ENCODE measurements around the gene HECTD1. TPM values are rescaled to one million over a fixed set of nuclear protein-coding genes. Genes with fewer than 3 reads are reported as not detected.

HECTD1 gene
- total RNA-seq, 2 experiments from 2014 or later: 105 to 117 TPM

GRCh38 chr14:31137214-31137889, 70.2 kb downstream of the HECTD1 start:
- H3K9me3 Mint-ChIP-seq: no peaks in the 10 kb centered on the region
- DNase-seq (no peak), ATAC-seq (ENCODE audit: low read depth) (no peak)
- peaks cover 15% of the 10 kb centered on the region for H3K36me3 Mint-ChIP-seq
- no peak overlapping the region for H3K4me3 Mint-ChIP-seq
- peaks cover 1% of the 10 kb centered on the region for H3K4me1 Mint-ChIP-seq
- H3K27me3 Mint-ChIP-seq: no peaks in the 10 kb centered on the region
- H3K27ac Mint-ChIP-seq: no peak overlapping the region
- POLR2A ChIA-PET: no interaction called here

- DNase-seq: no peak
- ATAC-seq (ENCODE audit: low read depth): no peak
- Mint-ChIP-seq H3K27me3 (no peaks in the 10 kb centered on the region), H3K4me1 (peaks cover 12% of the 10 kb centered on the region), H3K36me3 (peaks cover 27% of the 10 kb centered on the region), H3K4me3 (no peak overlapping the region), H3K27ac (no peak overlapping the region), H3K9me3 (no peaks in the 10 kb centered on the region)
- POLR2A ChIA-PET: no interaction called here
These were observed 74.5 kb downstream of the HECTD1 start for GRCh38 chr14:31133133-31133532.

GRCh38 chr14:31128601-31129526, 78.7 kb downstream of the HECTD1 start:
- DNase-seq (no peak), ATAC-seq (ENCODE audit: low read depth) (no peak)
- H3K36me3 Mint-ChIP-seq: peaks cover 37% of the 10 kb centered on the region
- H3K4me1 Mint-ChIP-seq: peaks cover 26% of the 10 kb centered on the region
- POLR2A ChIA-PET: interaction anchor here (2.4 kb wide), 1 partner anchor 79 kb away, joined by 17 read pairs; the partner anchor contains the start of gene HECTD1
- no peaks in the 10 kb centered on the region for H3K9me3 Mint-ChIP-seq
- no peak overlapping the region for H3K4me3 Mint-ChIP-seq
- H3K27me3 Mint-ChIP-seq: no peaks in the 10 kb centered on the region
- no peak overlapping the region for H3K27ac Mint-ChIP-seq

- H3K4me3 Mint-ChIP-seq: peak overlapping the region; percentile 42
- peaks cover 41% of the 10 kb centered on the region for H3K36me3 Mint-ChIP-seq
- POLR2A ChIA-PET: interaction anchor here (2.4 kb wide), 1 partner anchor 80 kb away, joined by 17 read pairs; the partner anchor contains the start of gene HECTD1
- no peaks in the 10 kb centered on the region for H3K27me3 Mint-ChIP-seq
- DNase-seq: no peak
- peak; percentile 87 for ATAC-seq (ENCODE audit: low read depth)
- H3K27ac Mint-ChIP-seq: peak overlapping the region; percentile 78
- peaks cover 30% of the 10 kb centered on the region for H3K4me1 Mint-ChIP-seq
- H3K9me3 Mint-ChIP-seq: no peaks in the 10 kb centered on the region
These were observed 79.9 kb downstream of the HECTD1 start for GRCh38 chr14:31127690-31128089.

- H3K27me3 Mint-ChIP-seq: no peaks in the 10 kb centered on the region
- H3K9me3 Mint-ChIP-seq: no peaks in the 10 kb centered on the region
- ATAC-seq (ENCODE audit: low read depth): no peak
- peaks cover 30% of the 10 kb centered on the region for H3K4me1 Mint-ChIP-seq
- no peak for DNase-seq
- no peak overlapping the region for H3K27ac Mint-ChIP-seq
- no peak overlapping the region for H3K4me3 Mint-ChIP-seq
- POLR2A ChIA-PET: no interaction called here
- peaks cover 47% of the 10 kb centered on the region for H3K36me3 Mint-ChIP-seq
These were observed 80.9 kb downstream of the HECTD1 start for GRCh38 chr14:31126680-31127079.

GRCh38 chr14:31125231-31125630, 82.4 kb downstream of the HECTD1 start:
- Mint-ChIP-seq H3K27ac (no peak overlapping the region), H3K4me3 (no peak overlapping the region), H3K36me3 (peaks cover 46% of the 10 kb centered on the region)

GRCh38 chr14:31124197-31124596, 83.4 kb downstream of the HECTD1 start:
- ATAC-seq (ENCODE audit: low read depth) (peak; percentile 62), DNase-seq (no peak)
- Mint-ChIP-seq H3K27ac (peak overlapping the region; percentile 83), H3K9me3 (no peaks in the 10 kb centered on the region), H3K4me1 (peaks cover 28% of the 10 kb centered on the region), H3K27me3 (no peaks in the 10 kb centered on the region), H3K36me3 (peaks cover 48% of the 10 kb centered on the region), H3K4me3 (peak overlapping the region; percentile 64)
- POLR2A ChIA-PET: interaction anchor here (0.8 kb wide), 1 partner anchor 83 kb away, joined by 4 read pairs; the partner anchor contains the start of gene HECTD1

More at GRCh38 chr14:31125231-31125630, 82.4 kb downstream of the HECTD1 start:
- Mint-ChIP-seq H3K4me1 (peaks cover 28% of the 10 kb centered on the region), H3K9me3 (no peaks in the 10 kb centered on the region), H3K27me3 (no peaks in the 10 kb centered on the region)
- POLR2A ChIA-PET: no interaction called here
- no peak for ATAC-seq (ENCODE audit: low read depth)
- no peak for DNase-seq

- DNase-seq (no peak), ATAC-seq (ENCODE audit: low read depth) (no peak)
- no peaks in the 10 kb centered on the region for H3K27me3 Mint-ChIP-seq
- H3K4me3 Mint-ChIP-seq: no peak overlapping the region
- peaks cover 44% of the 10 kb centered on the region for H3K36me3 Mint-ChIP-seq
- no peaks in the 10 kb centered on the region for H3K9me3 Mint-ChIP-seq
- no peak overlapping the region for H3K27ac Mint-ChIP-seq
- POLR2A ChIA-PET: no interaction called here
- peaks cover 19% of the 10 kb centered on the region for H3K4me1 Mint-ChIP-seq
These were observed 84.7 kb downstream of the HECTD1 start for GRCh38 chr14:31122921-31123320.

GRCh38 chr14:31122098-31122611, 85.4 kb downstream of the HECTD1 start:
- Mint-ChIP-seq H3K27ac (no peak overlapping the region), H3K4me1 (peaks cover 13% of the 10 kb centered on the region), H3K4me3 (no peak overlapping the region), H3K36me3 (peaks cover 38% of the 10 kb centered on the region), H3K9me3 (no peaks in the 10 kb centered on the region), H3K27me3 (no peaks in the 10 kb centered on the region)
- no peak for ATAC-seq (ENCODE audit: low read depth)
- DNase-seq: no peak
- POLR2A ChIA-PET: no interaction called here

GRCh38 chr14:31118892-31119291, 88.7 kb downstream of the HECTD1 start:
- H3K27me3 Mint-ChIP-seq: no peaks in the 10 kb centered on the region
- POLR2A ChIA-PET: no interaction called here
- no peak overlapping the region for H3K4me3 Mint-ChIP-seq
- no peak for DNase-seq
- no peak for ATAC-seq (ENCODE audit: low read depth)
- peak overlapping the region; percentile 21 for H3K27ac Mint-ChIP-seq
- H3K36me3 Mint-ChIP-seq: peaks cover 46% of the 10 kb centered on the region
- peaks cover 5% of the 10 kb centered on the region for H3K4me1 Mint-ChIP-seq
- no peaks in the 10 kb centered on the region for H3K9me3 Mint-ChIP-seq

- DNase-seq (no peak), ATAC-seq (ENCODE audit: low read depth) (no peak)
- Mint-ChIP-seq H3K27ac (no peak overlapping the region), H3K9me3 (no peaks in the 10 kb centered on the region), H3K4me1 (no peaks in the 10 kb centered on the region), H3K4me3 (no peak overlapping the region), H3K27me3 (no peaks in the 10 kb centered on the region), H3K36me3 (peaks cover 36% of the 10 kb centered on the region)
- POLR2A ChIA-PET: no interaction called here
These were observed 93.8 kb downstream of the HECTD1 start for GRCh38 chr14:31113794-31114193.

GRCh38 chr14:31110872-31111271, 96.7 kb downstream of the HECTD1 start:
- H3K4me1 Mint-ChIP-seq: no peaks in the 10 kb centered on the region
- ATAC-seq (ENCODE audit: low read depth) (no peak), DNase-seq (no peak)
- no peaks in the 10 kb centered on the region for H3K9me3 Mint-ChIP-seq
- peaks cover 27% of the 10 kb centered on the region for H3K36me3 Mint-ChIP-seq
- H3K4me3 Mint-ChIP-seq: no peak overlapping the region
- POLR2A ChIA-PET: no interaction called here
- no peak overlapping the region for H3K27ac Mint-ChIP-seq
- H3K27me3 Mint-ChIP-seq: no peaks in the 10 kb centered on the region

- POLR2A ChIA-PET: no interaction called here
- H3K36me3 Mint-ChIP-seq: peaks cover 34% of the 10 kb centered on the region
- H3K4me1 Mint-ChIP-seq: no peaks in the 10 kb centered on the region
- DNase-seq: no peak
- H3K27me3 Mint-ChIP-seq: no peaks in the 10 kb centered on the region
- H3K27ac Mint-ChIP-seq: no peak overlapping the region
- ATAC-seq (ENCODE audit: low read depth): no peak
- H3K4me3 Mint-ChIP-seq: no peak overlapping the region
- no peaks in the 10 kb centered on the region for H3K9me3 Mint-ChIP-seq
These were observed 98.3 kb downstream of the HECTD1 start for GRCh38 chr14:31109257-31109656.

All from activated naive CD8-positive, alpha-beta T cell treated with anti-CD3 and anti-CD28 coated beads, Interleukin-2, amount 10 ng/mL, durations not matched to agents 7 days and 5 days (primary cell).